Embryonic facial prominence (tissue), 1 donor: ENCODE measurements around the gene SCARB1.

ENCODE experiments used
- DNase-seq: peaks from one replicate; pipeline ENCODE4 v3.0.0-alpha.2; 2016; ENCODE audit errors: extremely low spot score

The SCARB1 gene

DNA sequence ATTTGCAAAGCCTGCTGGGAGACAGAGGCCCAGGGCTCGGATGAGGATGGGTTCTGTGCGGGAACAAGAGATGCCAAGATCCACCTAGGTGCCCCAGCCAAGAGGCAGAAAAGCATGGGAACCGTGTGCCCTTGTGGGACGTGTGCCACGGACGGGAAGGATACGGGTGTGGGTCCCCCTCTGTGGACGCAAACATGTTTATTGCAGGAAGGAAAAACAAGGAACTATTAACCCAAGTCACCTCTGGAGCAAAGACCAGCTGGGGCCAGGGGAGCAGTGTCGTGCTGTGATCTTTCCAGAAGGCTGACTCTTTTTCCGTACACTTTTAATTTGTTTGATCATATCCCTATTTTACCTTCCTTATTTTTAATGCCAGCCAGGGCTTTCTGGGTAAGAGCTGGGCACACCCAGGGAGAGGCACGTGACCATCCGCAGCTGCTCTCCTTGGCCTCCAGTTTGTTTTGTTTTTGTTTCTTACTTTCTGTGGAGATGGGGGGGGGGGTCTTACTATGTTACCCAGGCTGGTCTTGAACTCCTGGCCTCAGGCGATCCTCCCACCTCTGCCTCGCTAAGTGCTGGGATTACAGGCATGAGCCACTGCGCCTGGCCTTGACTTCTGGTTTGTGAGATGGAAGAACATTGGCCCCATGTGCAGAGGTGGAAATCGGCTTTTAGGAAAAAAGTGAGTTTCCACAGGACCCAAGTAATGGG lies 20.7 kb downstream of the SCARB1 start:
- DNase-seq: no peak

DNA sequence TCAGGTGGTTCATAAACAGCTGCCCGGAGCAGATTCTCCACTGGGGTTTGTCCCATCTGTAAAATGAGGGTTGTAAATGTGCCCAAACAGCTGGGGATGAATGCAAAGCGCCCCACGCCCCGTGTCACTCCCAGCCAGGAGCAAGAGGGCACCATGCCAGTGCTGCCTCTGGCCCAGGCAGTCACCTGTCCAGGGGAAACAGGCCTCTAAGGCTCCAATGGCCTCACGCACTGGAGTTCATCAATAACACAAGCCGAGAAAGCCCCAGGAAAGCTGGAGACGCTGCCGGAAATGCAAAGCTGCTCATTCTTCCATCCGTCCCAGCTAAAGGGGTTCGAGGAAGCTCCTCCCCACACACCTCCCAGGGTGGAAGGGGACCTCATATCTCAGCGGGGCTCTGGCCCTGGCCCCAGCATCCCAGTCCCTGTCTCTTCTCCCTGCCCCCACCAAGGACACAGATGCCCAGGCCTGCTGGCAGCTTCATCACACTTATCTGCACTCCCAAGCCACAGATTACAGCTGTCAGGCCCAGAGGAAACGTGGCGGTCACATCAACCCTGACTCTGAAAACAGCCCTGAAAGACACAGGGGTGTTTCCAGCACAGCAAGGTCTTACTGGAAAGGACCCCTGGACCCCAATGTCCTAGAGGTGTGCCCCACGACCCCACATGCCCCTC lies 21.5 kb downstream of the SCARB1 start:
- no peak for DNase-seq

DNA sequence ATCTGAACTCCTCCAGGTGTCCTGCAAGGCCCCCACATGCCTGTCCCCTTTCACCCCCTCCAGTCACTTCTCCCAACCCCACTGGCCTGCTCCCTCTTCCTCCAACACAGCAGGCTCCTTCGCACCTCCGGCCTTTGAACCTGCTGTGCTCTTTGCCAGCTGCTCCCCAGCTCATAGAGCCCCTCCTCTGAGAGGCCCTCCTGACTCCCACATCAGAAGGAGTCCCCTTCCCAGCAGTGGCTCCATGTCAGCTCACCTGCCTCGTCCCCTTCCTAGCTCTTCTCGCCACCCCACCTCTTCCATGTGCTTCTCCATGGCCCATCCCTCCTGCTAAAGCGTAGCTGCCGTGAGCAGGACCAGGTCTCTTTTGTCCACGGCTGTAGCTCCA lies 22.1 kb downstream of the SCARB1 start:
- DNase-seq: no peak

DNA sequence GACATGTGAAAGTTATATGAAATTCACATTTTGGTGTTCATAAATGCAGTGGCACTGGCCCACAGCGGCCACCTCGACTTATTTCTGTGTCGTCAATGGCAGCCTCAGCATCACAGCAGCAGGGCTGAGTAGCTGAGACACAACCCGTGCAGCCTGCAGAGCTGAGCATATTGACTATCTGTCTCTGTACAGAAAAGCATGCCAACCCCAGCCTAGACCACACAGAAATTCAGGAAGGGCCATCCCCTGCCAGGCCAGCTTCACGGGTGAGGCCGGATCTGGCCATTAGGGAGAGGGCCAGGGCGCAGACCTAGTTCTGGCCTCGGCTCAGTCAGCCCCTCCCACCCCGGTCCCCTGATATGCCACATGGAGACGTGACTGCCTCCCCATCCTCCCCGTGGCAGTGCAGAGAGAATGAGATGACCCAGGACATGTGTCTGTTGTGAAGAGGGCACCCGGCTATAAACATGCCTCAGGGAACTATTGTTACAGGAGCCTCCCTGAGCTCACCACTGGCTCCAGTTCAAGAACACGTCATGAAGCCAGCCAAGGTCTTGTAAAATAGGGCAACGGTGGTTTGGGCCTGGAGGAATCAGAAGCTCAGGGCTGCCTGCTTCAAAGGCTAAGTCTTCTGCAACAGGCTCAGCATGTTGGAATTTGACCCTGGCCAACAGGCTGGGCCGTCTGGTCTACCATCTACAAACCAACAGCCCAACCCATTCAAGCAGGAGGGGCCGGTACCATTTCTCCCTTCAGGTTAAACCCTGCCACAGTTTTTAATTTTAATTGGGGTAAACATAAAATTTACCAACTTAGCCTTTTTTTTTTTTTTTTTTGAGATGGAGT lies 25.5 kb downstream of the SCARB1 start:
- DNase-seq: no peak

DNA sequence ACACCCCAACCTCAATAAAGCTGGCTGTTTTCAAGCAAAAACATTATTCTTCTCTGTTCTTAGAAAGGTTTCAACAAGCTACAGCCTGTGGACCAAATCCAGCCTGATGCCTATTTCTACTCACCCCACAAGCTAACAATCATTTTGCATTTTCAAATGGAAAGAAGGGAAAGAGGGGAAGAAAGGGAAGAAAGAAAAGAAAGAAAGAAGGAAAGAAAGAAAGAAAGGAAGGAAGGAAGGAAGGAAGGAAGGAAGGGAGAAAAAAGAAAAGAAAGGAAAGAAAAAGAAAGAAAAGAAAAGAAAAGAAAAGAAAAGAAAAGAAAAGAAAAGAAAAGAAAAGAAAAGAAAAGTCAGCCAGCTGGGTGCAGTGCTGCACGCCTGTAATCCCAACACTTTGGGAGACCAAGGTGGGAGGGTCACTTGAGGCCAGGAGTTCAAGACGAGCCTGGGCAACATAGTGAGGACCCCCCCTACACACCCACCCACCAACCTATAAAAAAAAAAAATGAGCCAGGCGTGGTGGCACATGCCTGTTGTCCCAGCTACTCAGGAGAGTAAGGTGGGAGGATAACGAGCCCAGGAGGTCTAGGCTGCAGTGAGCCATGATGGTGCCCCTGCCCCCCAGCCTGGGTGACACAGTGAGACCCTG lies 26.3 kb downstream of the SCARB1 start:
- no peak for DNase-seq

DNA sequence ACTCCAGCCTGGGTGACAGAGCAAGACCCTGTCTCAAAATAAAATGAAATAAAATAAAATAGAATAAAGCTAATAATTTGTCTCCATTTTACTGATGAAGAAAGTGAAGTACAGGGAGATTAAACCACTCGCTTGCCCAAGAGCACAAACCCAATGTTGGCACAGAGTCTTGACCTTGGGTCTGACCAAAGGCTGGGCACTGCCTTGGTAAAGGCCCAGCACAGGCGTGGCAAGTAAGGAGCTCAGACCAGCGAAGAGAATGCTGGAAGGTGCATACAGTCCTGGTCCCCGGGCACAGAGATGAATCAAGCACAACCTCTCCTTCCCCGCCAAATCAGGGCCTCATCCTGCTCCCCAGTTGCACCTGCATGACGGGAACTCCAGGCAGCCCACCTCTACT lies 26.9 kb downstream of the SCARB1 start:
- no peak for DNase-seq

DNA sequence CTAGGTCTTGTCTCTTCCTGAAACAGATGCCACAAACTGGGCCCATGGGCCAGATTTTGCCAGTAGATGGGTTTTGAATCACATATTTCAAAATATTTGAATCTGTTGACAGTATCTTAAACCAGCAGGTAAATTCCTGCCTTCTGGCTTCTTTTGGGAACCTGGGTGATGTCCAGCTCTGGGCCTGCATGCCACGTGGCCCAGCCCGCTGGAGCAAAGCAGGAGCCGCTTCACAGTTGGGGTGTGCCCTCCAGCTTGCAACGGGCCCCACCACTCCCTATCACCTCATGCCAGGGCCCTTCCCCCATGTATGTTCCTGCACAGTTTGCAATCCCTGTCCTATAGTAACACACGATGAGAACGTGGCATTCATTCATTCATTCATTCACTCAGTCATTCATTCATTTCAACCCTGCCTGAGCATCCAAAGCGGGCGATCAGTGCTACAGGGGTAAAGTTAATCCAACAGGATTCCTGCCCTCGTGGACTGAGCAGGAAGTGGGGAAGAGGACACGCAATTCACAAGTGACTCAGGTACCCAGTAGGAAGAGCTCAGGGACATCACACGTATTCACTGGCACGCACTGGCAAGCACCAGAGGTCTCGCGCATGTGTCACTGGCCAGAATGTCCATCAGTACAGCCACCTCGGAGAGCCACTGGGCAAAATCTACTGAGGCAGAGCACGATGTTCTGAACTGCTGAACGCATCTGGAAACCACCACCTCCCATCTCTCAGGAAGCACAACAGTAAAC lies 27.8 kb downstream of the SCARB1 start:
- no peak for DNase-seq

DNA sequence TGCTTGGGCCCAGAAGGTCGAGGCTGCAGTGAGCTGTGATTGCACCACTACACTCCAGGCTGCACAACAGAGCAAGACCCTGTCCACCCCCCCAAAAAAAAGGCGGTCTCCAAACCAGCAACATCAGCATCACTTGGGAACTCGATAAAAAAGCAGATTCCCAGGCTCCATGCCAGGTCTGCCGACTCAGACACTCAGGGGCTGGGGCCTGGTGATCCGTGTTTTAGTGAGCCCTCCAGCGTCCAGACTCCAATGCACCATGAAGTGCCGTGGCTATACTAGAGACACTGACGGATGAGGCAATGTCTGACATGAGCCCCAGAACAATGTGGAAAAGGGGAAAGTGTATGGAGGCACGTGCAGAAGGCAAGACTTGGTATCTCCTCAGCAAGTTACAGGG lies 28.8 kb downstream of the SCARB1 start:
- DNase-seq: no peak

DNA sequence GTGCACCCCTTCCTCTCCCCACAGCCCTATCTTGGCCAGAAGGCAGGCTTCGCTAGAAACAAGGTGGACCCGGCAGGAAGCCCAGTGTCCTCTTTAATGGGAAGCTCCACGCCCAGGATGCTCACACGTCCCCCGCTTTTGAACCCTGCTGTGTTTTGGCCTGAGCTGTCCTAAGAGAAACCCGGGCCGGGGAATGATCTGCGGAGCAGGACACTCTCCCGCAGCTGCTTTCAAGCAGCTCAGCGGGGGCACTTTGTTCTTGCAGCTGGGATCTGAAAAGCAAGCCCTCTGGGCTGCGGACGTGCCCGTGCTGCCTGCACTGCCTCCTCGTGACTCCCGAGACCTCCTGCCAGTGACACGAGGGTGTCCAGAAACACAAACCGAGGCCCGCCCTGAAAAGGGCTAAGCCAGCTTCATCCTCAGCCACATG lies 30.0 kb downstream of the SCARB1 start:
- DNase-seq: no peak

DNA sequence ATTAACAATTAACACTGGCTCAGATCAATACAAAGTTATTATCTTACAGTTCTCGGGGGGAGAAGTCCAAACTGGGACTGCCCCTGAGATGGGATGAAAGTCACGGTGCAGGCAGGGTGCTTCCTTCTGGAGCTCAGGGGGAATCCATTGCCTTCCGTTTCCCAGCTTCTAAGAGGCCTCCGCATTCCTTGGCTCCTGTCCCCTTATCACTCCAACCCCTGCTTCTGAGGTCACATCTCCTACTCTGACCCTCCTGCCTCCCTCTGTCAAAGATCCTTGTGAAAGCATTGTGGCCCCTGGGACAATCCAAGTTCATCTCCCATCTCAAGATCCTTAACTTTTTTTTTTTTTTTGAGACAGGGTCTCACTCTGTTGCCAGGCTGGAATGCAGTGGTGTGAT lies 30.8 kb downstream of the SCARB1 start:
- no peak for DNase-seq

DNA sequence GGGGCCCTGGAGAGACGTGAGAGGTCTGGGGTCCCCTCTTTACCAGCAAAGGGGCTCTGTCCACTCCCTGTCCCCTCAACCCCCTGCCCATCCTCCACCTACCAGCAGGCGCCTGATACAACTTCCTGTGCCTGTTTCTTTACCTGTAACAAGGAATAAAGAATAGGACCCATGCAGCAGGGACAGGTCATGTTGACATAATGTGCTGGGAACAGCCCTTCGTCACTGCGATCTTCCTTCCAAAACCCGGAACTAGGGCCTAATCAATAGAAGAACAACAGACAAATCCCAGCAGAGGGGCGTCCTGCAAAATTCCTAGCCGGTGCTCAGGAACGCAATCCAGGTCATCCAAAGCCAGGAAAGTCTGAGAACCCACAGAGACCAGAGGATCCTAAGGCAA lies 32.1 kb downstream of the SCARB1 start:
- DNase-seq: no peak

DNA sequence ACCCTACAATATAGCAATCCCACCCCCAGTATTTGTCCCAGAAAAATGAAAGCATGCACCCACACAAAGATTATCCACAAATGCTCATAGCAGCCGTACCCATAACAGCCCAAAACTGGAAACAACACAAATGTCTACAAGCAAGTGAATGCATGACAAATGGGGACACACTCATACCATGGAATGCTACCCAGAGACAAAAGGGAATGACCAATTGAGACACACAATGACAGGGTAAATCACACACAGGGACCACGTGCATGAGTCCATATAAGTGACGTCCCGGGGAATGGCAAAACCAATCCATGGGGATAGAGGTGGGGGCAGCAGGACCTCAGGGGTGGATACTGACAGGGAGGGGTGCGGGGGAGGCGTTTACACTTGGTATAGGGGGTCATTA lies 33.4 kb downstream of the SCARB1 start:
- DNase-seq: no peak

DNA sequence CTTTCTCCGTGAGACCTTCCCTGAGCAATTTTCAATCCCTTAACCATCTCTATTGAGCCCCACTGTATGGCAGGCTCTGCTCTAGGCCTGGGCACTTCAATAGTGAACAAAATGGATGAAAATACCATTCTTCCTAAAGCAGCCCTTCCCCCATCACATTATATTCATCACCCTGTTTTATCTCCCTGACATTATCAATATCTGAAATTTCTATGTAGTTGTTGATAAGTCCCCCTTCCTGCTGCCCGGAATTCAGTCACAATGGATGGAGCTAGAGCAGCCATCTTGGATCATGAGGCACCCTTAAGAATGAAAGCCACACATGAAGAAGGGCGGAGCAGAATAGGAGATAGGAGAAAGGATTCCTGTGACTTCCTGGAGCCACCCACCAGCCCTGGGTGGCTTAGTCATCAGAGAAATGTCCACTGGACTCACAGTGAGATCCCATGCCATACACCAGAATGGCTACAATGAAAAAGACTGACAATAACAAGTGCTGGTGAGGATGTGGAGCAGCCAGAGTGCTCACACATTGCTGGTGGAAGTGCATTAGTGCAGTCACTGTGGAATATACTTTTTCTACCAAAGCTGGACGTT lies 33.9 kb downstream of the SCARB1 start:
- DNase-seq: no peak

DNA sequence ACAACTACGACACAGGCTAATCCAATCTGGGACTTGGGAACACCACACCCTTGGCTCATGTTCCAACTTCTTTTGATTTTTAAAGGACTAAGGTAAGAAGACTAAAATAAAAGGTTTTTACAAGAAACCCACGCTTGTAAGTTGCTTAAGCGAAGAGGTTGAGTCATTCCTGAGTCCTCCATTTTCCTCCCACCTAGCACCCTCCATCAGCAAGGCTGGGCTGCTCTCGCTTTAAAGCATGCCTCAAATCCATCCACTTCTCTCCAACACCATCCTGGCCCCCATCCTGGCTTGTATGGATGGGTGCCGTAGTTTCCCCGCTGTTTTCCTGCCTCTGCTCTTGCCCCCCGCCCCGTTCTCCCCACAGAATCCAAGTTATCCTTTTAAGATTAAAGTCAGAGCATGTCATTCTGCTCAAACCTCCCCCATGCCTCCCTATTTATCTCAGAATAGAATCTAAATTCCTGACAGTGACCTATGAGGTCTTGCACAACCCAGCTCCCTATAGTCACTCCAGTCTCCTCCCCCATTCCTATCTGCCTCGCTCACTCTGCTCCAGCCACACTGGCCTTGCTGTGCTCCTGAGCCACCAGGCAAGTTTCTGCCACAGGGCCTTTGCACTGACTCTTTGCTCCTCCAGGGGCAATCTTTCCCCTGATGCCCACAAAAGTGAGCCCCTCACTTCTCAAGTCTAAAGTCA lies 34.5 kb downstream of the SCARB1 start:
- DNase-seq: no peak

DNA sequence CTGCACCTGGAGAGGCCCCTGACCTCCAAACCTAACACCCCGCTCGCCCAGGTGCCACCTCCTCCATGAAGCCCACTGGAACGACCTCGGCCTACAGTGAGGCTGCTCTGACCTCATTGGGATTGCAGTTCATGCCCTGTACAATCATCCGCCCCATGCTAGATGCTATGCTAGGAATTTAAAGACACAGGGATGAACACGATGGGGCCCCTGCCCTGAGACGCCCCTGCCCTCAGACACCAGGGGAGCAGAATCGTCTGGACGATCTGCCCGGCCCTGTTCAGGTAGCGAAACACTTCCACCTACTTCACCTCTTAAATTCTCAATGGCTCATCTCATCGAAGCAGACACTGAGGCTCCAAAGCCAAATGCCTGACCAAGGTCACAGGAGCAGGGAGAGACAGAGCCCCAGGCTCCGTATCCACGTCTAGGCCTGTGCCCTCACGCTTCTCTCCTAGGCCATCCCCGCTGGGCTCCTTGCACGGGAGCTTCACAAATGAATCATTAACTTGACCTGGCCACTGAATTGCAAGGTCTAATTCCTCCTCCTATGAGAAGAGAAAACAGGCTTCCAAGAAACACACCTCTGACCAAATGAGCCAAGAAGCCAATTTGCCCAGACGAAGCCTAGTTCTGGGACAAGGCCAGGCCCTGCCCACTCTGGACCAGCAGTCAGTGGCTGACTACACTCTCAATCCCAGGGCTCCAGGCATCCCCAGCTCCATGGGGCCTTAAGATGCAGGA lies 35.2 kb downstream of the SCARB1 start:
- DNase-seq: no peak

DNA sequence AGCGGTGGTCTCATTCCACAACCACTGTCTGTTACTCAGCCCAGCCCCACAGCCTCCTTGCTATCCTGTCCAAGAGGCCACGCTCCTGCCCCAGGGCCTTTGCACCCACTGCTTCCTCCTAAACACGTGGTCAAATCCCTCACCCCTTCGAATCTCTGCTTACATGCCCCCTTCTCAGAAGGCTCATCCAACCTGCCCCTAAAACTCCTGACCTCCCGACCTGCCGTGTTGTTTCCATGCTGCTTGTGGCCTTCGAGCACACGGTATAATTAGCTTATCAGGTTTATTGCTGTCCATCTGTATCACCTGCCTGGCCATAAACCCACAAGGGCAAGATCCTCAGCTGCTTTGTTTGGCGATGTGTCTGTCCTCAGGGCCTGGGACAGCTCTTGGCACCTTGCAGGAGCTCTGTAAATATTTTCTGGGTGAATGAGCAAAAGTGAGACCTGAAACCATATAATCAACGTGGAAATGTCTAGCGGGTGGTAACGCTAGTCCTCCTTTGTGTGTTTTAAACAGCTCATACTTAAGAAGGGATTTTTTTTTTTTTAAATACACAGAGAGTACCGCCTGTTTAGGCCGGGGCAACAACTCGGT lies 36.0 kb downstream of the SCARB1 start:
- no peak for DNase-seq

DNA sequence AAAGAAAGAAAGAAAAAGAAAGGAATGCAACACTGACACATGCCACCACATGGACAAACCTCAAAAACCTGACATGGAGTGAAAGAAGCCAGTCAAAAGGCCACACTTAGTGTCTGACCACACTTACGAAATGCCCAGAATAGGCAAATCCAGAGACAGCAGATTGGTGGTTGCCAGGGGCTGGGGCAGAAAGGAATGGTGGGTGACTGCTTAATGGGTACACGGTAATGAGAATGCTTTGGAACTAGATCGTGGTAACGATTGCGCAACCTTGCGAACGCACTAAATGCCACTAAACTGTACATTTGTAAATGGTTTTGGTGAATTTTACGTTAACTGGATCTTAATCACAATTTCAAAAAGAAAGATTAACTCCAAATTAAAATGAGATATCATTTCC lies 39.5 kb downstream of the SCARB1 start:
- no peak for DNase-seq

DNA sequence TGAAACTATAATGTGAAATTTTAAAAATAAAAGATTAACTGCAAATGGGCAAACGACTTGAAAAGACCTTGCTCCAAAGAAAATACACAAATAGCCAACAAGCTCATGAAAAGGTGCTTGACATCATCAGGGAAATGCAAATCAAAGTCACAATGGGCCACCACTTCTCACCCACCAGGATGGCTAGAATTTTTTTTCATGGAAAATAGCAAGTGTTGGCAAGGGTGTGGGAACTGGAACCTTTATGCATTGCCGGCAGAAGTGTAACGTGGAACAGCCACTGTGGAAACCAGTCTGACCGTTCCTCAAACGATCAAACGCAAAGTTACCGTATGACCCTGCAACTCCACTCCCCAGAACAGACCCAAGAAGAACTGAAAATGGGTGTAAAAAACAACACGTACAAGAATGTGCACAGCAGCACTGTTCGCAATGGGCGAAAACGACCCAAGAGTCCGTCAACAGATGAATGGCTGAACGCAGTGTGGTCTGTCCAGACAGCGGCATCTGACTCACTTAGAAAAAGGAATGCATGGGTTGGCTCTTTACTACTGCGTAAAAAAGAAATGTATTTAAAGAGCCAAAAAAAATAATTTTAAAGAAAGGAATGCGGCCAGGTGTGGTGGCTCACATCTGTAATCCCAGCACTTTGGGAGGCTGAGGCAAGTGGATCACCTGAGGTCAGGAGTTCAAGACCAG lies 40.2 kb downstream of the SCARB1 start:
- DNase-seq: no peak

DNA sequence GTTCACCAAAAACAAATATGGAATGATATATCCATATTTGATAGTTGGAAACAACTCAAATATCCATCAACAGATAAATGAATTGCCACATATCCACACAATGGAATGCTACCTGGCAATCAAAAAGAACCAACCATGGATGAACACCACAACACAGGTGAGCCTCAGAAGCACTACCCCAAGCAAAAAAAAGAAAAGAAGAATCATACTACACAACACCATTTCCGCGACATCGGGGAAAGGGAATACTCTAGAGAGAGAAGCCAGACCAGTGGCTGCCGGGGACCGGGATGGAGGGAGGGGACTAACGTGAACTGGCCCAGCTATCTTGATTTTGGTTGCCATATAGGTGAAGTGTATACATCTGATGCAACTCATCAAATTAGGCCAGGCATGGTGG lies 41.4 kb downstream of the SCARB1 start:
- no peak for DNase-seq
